ENCODE results near the gene UNC93A. TPM values are rescaled to one million over a fixed set of nuclear protein-coding genes. Genes with fewer than 3 reads are reported as not detected.
"Not testable (repeated sequence)": the region's sequence is repeated elsewhere in the genome, so short reads cannot be mapped to it uniquely, and the experiment has no call there.

UNC93A gene
- total and polyA plus RNA-seq, 2 donors (not counting 3 experiments of a cell fraction or from before 2014, with no cell fraction given): not detected

- no peak for FAIRE-seq
- Histone ChIP-seq H3K4me1 (ENCODE audit: control insufficient read depth, extremely low read depth, insufficient read depth, low read length) (no peaks in the 10 kb centered on the region), H3K36me3 (ENCODE audit: control insufficient read depth in 2 of 2, extremely low read depth in 1 of 2, insufficient read depth in 2 of 2, low read length in 2 of 2) (no peaks in the 10 kb centered on the region), H3K4me3 (replicated peaks in 1 of 3; ENCODE audit: insufficient read depth in 1 of 3, low read depth in 1 of 3, low read length in 3 of 3) (no peak overlapping the region), H3K79me2 (ENCODE audit: control insufficient read depth, insufficient read depth, low read length) (no peaks in the 10 kb centered on the region), H3K27ac (ENCODE audit: insufficient read depth, low read depth, low read length) (no peak overlapping the region), H3K9me3 (replicated peaks; ENCODE audit: control insufficient read depth, insufficient read depth, low read length) (no peaks in the 10 kb centered on the region), H4K20me1 (replicated peaks; ENCODE audit: control insufficient read depth, extremely low read depth, insufficient read depth, low read length) (no peaks in the 10 kb centered on the region), H3K9me1 (replicated peaks; ENCODE audit: control insufficient read depth, extremely low read depth, insufficient read depth, low read length) (no peaks in the 10 kb centered on the region), H3K9ac (replicated peaks; ENCODE audit: extremely low read depth, insufficient read depth, low read length) (no peak overlapping the region), H3K4me2 (ENCODE audit: insufficient read depth, low read length) (no peak overlapping the region), H2AFZ (ENCODE audit: low read depth, low read length) (no peak overlapping the region), H3K27me3 (ENCODE audit: control insufficient read depth in 2 of 2, insufficient read depth in 2 of 2, low read length in 2 of 2) (no peaks in the 10 kb centered on the region)
- TF ChIP-seq JUN (IDR thresholded peaks at IDR 0.05; ENCODE audit: borderline replicate concordance, insufficient read depth, insufficient read length, low read depth): no peak
- TF ChIP-seq FOS (IDR thresholded peaks at IDR 0.05; ENCODE audit: borderline replicate concordance, insufficient read depth, low read length): no peak
- TF ChIP-seq POLR2AphosphoS5 (IDR thresholded peaks at IDR 0.05; ENCODE audit: insufficient read depth, low read depth, low read length): no peak
- TF ChIP-seq GATA2 (IDR thresholded peaks at IDR 0.05; ENCODE audit: insufficient read depth, insufficient read length, low read depth, low read length): no peak
- no peak for TF ChIP-seq POLR2A (IDR thresholded peaks at IDR 0.05; ENCODE audit: low read depth, low read length)
- no peak for TF ChIP-seq CTCF (IDR thresholded peaks at IDR 0.05; ENCODE audit: extremely low read depth in 1 of 2, insufficient read depth in 1 of 2, low read depth in 1 of 2, low read length in 2 of 2)
- no peak for TF ChIP-seq EZH2 (IDR thresholded peaks at IDR 0.05; ENCODE audit: borderline replicate concordance, low read depth, low read length, severe bottlenecking)
- POLR2A ChIA-PET: no interaction called here
- no peak for DNase-seq (ENCODE audit: low read depth, low spot score)
- CTCF ChIA-PET: no interaction called here
- intact Hi-C loops (cut with micrococcal nuclease): no loop called here
- no TSS peak for BruUV-seq (replicated peaks)
- dilution Hi-C loops (cut with MboI; ENCODE audit: extremely low pct_ligation_motif_present, low sequenced_read_pairs): no loop called here
Observed at GRCh38 chr6:167279766-167280446, 11.2 kb upstream of the UNC93A start.

- POLR2A ChIA-PET; DNase-seq (ENCODE audit: low read depth, low spot score); H3K36me3 ChIP-seq (ENCODE audit: control insufficient read depth in 2 of 2, extremely low read depth in 1 of 2, insufficient read depth in 2 of 2, low read length in 2 of 2); H3K9me3 ChIP-seq (replicated peaks; ENCODE audit: control insufficient read depth, insufficient read depth, low read length); dilution Hi-C loops (cut with MboI; ENCODE audit: extremely low pct_ligation_motif_present, low sequenced_read_pairs); intact Hi-C loops (cut with micrococcal nuclease); H3K27ac ChIP-seq (ENCODE audit: insufficient read depth, low read depth, low read length); H3K79me2 ChIP-seq (ENCODE audit: control insufficient read depth, insufficient read depth, low read length); CTCF ChIA-PET; H3K9ac ChIP-seq (replicated peaks; ENCODE audit: extremely low read depth, insufficient read depth, low read length); H4K20me1 ChIP-seq (replicated peaks; ENCODE audit: control insufficient read depth, extremely low read depth, insufficient read depth, low read length); H3K4me3 ChIP-seq (replicated peaks in 1 of 3; ENCODE audit: insufficient read depth in 1 of 3, low read depth in 1 of 3, low read length in 3 of 3); H3K4me2 ChIP-seq (ENCODE audit: insufficient read depth, low read length); BruUV-seq (replicated peaks); FAIRE-seq; H3K27me3 ChIP-seq (ENCODE audit: control insufficient read depth in 2 of 2, insufficient read depth in 2 of 2, low read length in 2 of 2); H3K4me1 ChIP-seq (ENCODE audit: control insufficient read depth, extremely low read depth, insufficient read depth, low read length); H3K9me1 ChIP-seq (replicated peaks; ENCODE audit: control insufficient read depth, extremely low read depth, insufficient read depth, low read length); H2AFZ ChIP-seq (ENCODE audit: low read depth, low read length): not testable (repeated sequence)
Observed at GRCh38 chr6:167280466-167280865, 10.6 kb upstream of the UNC93A start.
